Type B pancreatic cell (in vitro differentiated cells): ENCODE data around the gene CDC42EP4. TPM values are rescaled to one million over a fixed set of nuclear protein-coding genes. Genes with fewer than 3 reads are reported as not detected.

ENCODE experiments used
- DNase-seq: peaks from one replicate; pipeline ENCODE4 v3.0.0; 2021; ENCODE audit warnings: mixed read lengths; ENCODE audit not compliant: unreplicated experiment; ENCODE audit errors: extremely low spot score
- H3K27ac Mint-ChIP-seq: 2 replicates; pipeline ENCODE4 v1.8.0; 2021; ENCODE audit warnings: mild to moderate bottlenecking, mixed read lengths
- H3K27me3 Mint-ChIP-seq: 2 replicates; pipeline ENCODE4 v1.8.0; 2021; ENCODE audit warnings: mixed read lengths
- H3K36me3 Mint-ChIP-seq: 2 replicates; pipeline ENCODE4 v1.8.0; 2021; ENCODE audit warnings: mixed read lengths
- H3K4me1 Mint-ChIP-seq: one replicate; pipeline ENCODE4 v1.8.0; 2021; ENCODE audit warnings: mixed read lengths; ENCODE audit not compliant: unreplicated experiment
- H3K4me3 Mint-ChIP-seq: 2 replicates; pipeline ENCODE4 v1.8.0; 2021; ENCODE audit warnings: mild to moderate bottlenecking, mixed read lengths
- H3K9me3 Mint-ChIP-seq: 2 replicates; pipeline ENCODE4 v1.8.0; 2021; ENCODE audit warnings: mixed read lengths
- total RNA-seq: library from RNA; stranded (reverse); gene quantifications from 2 replicates; pipeline ENCODE4 v1.2.1, GENCODE V29; 2021; ENCODE audit warnings: low replicate concordance
- TF ChIP-seq, protein P1 (sequence below): fragments of 200-600 bp; sonication (generic); conservative IDR thresholded peaks from 2 replicates; pipeline ENCODE4 v1.5.0; 2021; ENCODE audit warnings: antibody characterized with exemption, mild to moderate bottlenecking

The CDC42EP4 gene
- total RNA-seq, 1 donor from 2014 or later = 78.8 TPM

DNA sequence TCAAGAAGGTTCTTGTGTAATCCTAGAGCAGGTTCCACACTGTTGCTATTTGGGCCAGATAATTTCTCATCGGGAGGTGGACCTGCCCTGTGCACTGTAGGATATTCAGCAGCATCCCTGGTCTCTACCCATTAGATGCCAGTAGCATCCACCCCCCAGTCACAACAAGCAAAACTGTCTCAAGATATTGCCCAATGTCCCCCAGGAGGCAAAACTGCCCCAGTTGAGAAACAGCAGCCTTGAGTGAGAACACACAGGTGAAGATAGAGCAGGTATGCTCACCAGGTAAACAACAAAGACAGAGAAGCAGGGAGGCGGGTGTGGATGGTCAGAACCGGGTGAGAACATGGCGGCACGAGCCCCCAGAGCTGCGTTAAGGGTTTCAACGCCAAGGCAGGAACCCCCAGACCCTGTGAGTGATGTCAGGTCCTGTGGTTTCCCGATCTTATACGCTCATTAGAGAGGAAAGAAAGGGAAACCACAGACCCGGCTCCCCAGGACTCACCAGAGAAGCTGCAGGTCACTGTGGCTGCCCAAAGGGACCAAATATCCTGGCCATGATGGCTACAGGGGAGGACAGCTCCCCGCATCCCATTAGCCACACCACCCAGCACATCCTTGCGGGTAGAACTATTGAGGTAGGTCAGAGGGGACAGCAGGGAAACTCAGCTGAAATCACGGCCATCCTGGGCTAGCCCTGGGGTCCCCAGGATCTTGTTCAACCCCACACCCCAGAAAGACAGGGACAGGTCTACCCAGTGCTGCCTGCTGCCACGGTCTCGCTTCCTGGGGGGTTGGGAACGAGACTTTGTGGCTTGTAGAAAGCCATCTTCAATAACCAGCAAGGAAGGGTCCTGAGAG, 21.2 kb downstream of the CDC42EP4 start:
- no peak for DNase-seq
- TF ChIP-seq, protein P1, sequence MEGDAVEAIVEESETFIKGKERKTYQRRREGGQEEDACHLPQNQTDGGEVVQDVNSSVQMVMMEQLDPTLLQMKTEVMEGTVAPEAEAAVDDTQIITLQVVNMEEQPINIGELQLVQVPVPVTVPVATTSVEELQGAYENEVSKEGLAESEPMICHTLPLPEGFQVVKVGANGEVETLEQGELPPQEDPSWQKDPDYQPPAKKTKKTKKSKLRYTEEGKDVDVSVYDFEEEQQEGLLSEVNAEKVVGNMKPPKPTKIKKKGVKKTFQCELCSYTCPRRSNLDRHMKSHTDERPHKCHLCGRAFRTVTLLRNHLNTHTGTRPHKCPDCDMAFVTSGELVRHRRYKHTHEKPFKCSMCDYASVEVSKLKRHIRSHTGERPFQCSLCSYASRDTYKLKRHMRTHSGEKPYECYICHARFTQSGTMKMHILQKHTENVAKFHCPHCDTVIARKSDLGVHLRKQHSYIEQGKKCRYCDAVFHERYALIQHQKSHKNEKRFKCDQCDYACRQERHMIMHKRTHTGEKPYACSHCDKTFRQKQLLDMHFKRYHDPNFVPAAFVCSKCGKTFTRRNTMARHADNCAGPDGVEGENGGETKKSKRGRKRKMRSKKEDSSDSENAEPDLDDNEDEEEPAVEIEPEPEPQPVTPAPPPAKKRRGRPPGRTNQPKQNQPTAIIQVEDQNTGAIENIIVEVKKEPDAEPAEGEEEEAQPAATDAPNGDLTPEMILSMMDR = no peak

DNA sequence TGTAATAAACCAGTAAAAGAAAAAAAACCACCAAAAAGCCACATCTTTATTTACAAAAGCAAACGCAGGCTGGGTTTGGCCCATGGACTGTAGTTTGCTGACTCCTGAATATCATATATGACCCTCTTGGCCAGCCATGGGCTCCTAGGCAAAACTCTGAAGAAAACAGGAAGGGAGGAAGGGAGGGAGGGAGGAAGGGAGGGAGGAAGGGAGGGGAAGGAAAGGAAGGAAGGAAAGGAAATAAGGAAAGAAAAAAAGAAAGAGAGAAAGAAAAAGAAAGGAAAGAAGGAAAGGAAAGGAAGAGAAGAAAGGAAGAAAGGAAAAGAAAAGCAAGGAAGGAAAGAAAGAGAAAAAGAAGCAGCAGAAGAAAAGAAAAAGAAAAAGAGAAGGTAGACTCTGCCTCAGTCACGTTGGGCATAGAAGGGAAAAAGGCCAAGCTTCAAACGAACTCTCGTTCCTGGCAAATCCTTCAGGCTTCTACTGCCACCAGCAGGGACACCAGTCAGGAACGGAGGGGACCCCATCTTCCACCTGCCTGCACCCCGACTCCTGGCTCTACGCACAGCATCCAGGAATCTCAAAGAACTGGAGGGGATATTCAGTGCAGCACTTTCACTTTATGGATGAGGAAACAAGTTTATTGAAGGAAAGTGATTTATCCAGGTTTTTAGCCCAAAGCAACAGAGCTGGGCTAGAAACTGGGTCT, 22.1 kb downstream of the CDC42EP4 start:
- Mint-ChIP-seq H3K36me3 (peaks cover 11% of the 10 kb centered on the region), H3K27ac (peak overlapping the region; percentile 84)

More for the DNA sequence above, 21.2 kb downstream of the CDC42EP4 start:
- H3K36me3 Mint-ChIP-seq = peaks cover 11% of the 10 kb centered on the region
- no peak overlapping the region for H3K4me3 Mint-ChIP-seq
- H3K9me3 Mint-ChIP-seq = no peaks in the 10 kb centered on the region
- peaks cover 57% of the 10 kb centered on the region for H3K4me1 Mint-ChIP-seq
- H3K27ac Mint-ChIP-seq = peak overlapping the region; percentile 1
- H3K27me3 Mint-ChIP-seq = no peaks in the 10 kb centered on the region

DNA sequence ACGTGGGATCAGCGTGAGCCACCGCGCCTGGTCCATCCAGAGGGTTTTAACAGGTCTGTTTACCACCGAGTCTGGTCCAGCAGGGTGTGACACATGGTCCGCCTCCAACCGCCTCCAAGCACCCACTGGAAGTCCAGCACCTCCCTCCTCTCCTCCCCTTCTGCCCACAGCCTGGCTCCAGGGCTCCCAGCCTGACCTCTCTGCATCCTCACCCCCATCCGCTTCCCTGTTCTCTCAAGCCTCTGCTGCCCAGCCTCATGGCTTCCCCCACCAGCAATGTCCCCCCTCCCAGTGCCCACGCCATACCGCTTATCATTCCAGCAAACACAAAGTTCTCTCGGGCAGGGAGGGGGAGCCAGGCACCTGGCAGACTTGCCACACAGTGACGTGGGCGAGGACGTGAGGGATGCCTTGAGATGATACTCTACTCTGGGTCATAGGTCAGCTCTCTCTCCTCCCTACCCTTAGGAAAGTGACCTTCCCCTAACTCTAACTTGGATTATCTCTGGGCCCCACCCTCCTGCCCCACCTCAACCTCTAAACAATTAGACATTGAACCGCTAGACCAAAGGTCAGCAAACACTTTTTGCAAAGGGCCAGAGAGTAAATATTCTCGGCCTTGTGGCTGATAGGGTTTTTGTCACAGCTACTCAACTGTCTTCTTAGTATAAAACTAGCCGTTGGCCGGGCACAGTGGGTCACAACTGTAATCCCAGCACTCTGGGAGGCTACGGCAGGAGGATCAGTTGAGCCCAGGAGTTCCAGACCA, 23.1 kb downstream of the CDC42EP4 start:
- Mint-ChIP-seq H3K27ac (peak overlapping the region; percentile 84), H3K9me3 (no peaks in the 10 kb centered on the region), H3K27me3 (no peaks in the 10 kb centered on the region), H3K36me3 (peaks cover 11% of the 10 kb centered on the region), H3K4me3 (peak overlapping the region; percentile 34), H3K4me1 (peaks cover 64% of the 10 kb centered on the region)
- DNase-seq = no peak
- TF ChIP-seq, protein P1 = no peak

More for the DNA sequence above, 22.1 kb downstream of the CDC42EP4 start:
- no peak for DNase-seq
- Mint-ChIP-seq H3K4me3 (no peak overlapping the region), H3K27me3 (no peaks in the 10 kb centered on the region), H3K4me1 (peaks cover 57% of the 10 kb centered on the region), H3K9me3 (no peaks in the 10 kb centered on the region)
- TF ChIP-seq, protein P1 = no peak

DNA sequence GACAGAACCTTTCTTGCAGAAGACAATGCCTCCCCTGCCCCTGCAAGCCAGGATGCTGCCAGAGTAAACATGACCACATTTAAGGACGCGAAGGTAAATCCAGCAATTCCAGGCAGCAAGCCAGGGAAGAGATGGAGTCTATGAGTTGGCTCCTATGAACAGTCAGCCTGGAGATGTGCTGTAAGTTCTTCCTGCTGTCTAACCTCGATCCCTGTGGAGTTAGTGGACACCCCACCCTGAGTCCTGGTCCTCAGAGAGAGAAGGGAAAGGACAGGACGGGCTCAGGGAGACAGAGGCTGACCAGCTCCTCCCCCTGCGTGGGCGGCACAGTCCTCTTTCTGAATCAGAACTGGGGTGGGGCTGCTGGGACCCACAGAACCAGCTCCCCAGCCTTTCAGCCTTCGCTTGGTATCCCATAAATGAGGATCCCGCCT, 24.9 kb downstream of the CDC42EP4 start:
- H3K27ac Mint-ChIP-seq = no peak overlapping the region
- H3K27me3 Mint-ChIP-seq = no peaks in the 10 kb centered on the region
- H3K4me3 Mint-ChIP-seq = no peak overlapping the region
- peaks cover 61% of the 10 kb centered on the region for H3K4me1 Mint-ChIP-seq
- no peaks in the 10 kb centered on the region for H3K9me3 Mint-ChIP-seq
- no peak for DNase-seq
- H3K36me3 Mint-ChIP-seq = peaks cover 11% of the 10 kb centered on the region
- TF ChIP-seq, protein P1 = no peak
